Neural progenitor cell (in vitro differentiated cells): ENCODE data around the gene MAP2K7.

ENCODE experiments used
- EZH2 ChIP-seq: fragments of 200-600 bp; sonication (generic); IDR thresholded peaks from 2 replicates; pipeline ENCODE4 v1.6.1; 2017; ENCODE audit warnings: antibody characterized with exemption, mild to moderate bottlenecking, moderate library complexity
- EZH2phosphoT487 ChIP-seq: fragments of 200-600 bp; sonication (generic); IDR thresholded peaks from 2 replicates; pipeline ENCODE4 v1.6.1; 2017; ENCODE audit warnings: antibody characterized with exemption
- TF ChIP-seq, protein P1 (sequence below): fragments of 200-600 bp; sonication (generic); IDR thresholded peaks from 2 replicates; pipeline ENCODE4 v1.5.1; 2017; ENCODE audit warnings: antibody characterized with exemption, mild to moderate bottlenecking

DNA sequence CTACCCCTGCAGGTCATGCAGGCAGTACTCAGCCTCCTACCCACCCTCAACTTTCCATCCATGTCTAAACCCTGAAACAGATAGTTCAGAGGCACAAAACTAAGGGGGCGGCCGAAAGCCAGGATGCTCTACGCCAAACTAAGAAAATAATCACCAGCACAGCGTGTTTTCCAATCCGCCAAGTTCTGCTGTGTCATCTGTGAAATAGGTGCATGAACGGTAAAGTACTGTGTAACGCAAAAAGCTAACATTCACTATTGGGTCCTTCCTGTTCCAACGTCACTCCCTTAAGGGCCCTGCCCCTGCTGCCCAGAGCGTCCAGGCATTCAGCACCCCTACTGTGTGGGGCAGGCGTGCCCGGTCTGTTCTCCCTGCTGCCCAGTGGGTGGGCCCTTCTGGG is 52.0 kb downstream of the MAP2K7 start:
- TF ChIP-seq, protein P1, sequence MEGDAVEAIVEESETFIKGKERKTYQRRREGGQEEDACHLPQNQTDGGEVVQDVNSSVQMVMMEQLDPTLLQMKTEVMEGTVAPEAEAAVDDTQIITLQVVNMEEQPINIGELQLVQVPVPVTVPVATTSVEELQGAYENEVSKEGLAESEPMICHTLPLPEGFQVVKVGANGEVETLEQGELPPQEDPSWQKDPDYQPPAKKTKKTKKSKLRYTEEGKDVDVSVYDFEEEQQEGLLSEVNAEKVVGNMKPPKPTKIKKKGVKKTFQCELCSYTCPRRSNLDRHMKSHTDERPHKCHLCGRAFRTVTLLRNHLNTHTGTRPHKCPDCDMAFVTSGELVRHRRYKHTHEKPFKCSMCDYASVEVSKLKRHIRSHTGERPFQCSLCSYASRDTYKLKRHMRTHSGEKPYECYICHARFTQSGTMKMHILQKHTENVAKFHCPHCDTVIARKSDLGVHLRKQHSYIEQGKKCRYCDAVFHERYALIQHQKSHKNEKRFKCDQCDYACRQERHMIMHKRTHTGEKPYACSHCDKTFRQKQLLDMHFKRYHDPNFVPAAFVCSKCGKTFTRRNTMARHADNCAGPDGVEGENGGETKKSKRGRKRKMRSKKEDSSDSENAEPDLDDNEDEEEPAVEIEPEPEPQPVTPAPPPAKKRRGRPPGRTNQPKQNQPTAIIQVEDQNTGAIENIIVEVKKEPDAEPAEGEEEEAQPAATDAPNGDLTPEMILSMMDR: no peak
- TF ChIP-seq EZH2 (no peak), EZH2phosphoT487 (no peak)
